Ishikawa (cell line): ENCODE measurements around the gene C3orf85.

Experiments used
- CEBPB ChIP-seq: IDR thresholded peaks from 2 replicates; pipeline ENCODE4 v1.6.1; 2012
- CREB1 ChIP-seq: IDR thresholded peaks from 2 replicates; pipeline ENCODE4 v1.6.1; 2012; ENCODE audit warnings: low read depth
- EGR1 ChIP-seq: IDR thresholded peaks from 2 replicates; pipeline ENCODE4 v1.6.1; 2012
- EP300 ChIP-seq: IDR thresholded peaks from 2 replicates; pipeline ENCODE4 v1.6.1; 2012; ENCODE audit warnings: borderline replicate concordance
- FOXM1 ChIP-seq: IDR thresholded peaks from 2 replicates; pipeline ENCODE4 v1.6.1; 2012; ENCODE audit warnings: low read depth, borderline replicate concordance
- MAX ChIP-seq: IDR thresholded peaks from 2 replicates; pipeline ENCODE4 v1.6.1; 2012
- NFIC ChIP-seq: IDR thresholded peaks from 2 replicates; pipeline ENCODE4 v1.6.1; 2012
- RAD21 ChIP-seq: IDR thresholded peaks from 2 replicates; pipeline ENCODE4 v1.6.1; 2012; ENCODE audit warnings: low read depth
- TAF1 ChIP-seq: IDR thresholded peaks from 2 replicates; pipeline ENCODE4 v1.6.1; 2012; ENCODE audit warnings: low read depth, mild to moderate bottlenecking
- TCF12 ChIP-seq: IDR thresholded peaks from 2 replicates; pipeline ENCODE4 v1.6.1; 2012; ENCODE audit warnings: low read depth
- TEAD4 ChIP-seq: IDR thresholded peaks from 2 replicates; pipeline ENCODE4 v1.6.1; 2012
- USF1 ChIP-seq: IDR thresholded peaks from 2 replicates; pipeline ENCODE4 v1.6.1; 2012
- YY1 ChIP-seq: IDR thresholded peaks from 2 replicates; pipeline ENCODE4 v1.6.1; 2012; ENCODE audit warnings: low read depth
- ZBTB7A ChIP-seq: IDR thresholded peaks from 2 replicates; pipeline ENCODE4 v1.6.1; 2012; ENCODE audit warnings: low read depth
- TF ChIP-seq, protein P1 (sequence below): IDR thresholded peaks from 2 replicates; pipeline ENCODE4 v1.6.1; 2012; ENCODE audit warnings: low read depth, mild to moderate bottlenecking

The C3orf85 gene

GRCh38 chr3:109122690-109123089, 13.8 kb upstream of the C3orf85 start:
- no peak for TF ChIP-seq TCF12
- no peak for TF ChIP-seq NFIC

GRCh38 chr3:109125902-109126301, 10.6 kb upstream of the C3orf85 start:
- no peak for TF ChIP-seq TAF1
- TF ChIP-seq EP300 = no peak
- TF ChIP-seq YY1 = no peak
- no peak for TF ChIP-seq RAD21
- no peak for TF ChIP-seq TEAD4
- TF ChIP-seq, protein P1, sequence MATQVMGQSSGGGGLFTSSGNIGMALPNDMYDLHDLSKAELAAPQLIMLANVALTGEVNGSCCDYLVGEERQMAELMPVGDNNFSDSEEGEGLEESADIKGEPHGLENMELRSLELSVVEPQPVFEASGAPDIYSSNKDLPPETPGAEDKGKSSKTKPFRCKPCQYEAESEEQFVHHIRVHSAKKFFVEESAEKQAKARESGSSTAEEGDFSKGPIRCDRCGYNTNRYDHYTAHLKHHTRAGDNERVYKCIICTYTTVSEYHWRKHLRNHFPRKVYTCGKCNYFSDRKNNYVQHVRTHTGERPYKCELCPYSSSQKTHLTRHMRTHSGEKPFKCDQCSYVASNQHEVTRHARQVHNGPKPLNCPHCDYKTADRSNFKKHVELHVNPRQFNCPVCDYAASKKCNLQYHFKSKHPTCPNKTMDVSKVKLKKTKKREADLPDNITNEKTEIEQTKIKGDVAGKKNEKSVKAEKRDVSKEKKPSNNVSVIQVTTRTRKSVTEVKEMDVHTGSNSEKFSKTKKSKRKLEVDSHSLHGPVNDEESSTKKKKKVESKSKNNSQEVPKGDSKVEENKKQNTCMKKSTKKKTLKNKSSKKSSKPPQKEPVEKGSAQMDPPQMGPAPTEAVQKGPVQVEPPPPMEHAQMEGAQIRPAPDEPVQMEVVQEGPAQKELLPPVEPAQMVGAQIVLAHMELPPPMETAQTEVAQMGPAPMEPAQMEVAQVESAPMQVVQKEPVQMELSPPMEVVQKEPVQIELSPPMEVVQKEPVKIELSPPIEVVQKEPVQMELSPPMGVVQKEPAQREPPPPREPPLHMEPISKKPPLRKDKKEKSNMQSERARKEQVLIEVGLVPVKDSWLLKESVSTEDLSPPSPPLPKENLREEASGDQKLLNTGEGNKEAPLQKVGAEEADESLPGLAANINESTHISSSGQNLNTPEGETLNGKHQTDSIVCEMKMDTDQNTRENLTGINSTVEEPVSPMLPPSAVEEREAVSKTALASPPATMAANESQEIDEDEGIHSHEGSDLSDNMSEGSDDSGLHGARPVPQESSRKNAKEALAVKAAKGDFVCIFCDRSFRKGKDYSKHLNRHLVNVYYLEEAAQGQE = no peak
- TF ChIP-seq USF1 = no peak
- no peak for TF ChIP-seq MAX
- no peak for TF ChIP-seq EGR1
- TF ChIP-seq TCF12 = no peak
- TF ChIP-seq ZBTB7A = no peak

DNA sequence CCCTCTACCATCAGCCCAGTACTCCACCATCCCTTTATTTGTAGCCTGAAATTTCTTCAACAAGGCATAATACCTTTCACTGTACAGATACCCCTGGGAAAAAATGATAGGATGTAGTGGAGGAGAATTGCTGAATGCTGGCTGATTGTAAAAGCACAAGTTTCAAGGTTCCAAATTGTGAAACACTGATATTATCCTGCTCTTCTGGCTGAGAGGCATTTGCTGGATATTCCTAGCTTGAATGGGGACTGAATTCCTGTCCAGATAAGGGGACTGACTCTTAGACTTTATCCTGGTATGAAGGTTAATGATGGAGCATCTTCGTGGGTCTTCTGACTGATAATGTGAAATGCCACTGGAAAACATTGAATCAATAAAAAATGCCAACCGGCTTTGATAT, 9.0 kb upstream of the C3orf85 start:
- TF ChIP-seq TCF12 = no peak
- no peak for TF ChIP-seq FOXM1
- no peak for TF ChIP-seq CEBPB
- no peak for TF ChIP-seq ZBTB7A
- no peak for TF ChIP-seq MAX
- TF ChIP-seq YY1 = no peak
- TF ChIP-seq EGR1 = no peak
- TF ChIP-seq, protein P1 = no peak
- TF ChIP-seq TAF1 = no peak
- TF ChIP-seq CREB1 = no peak
- no peak for TF ChIP-seq TEAD4
- no peak for TF ChIP-seq USF1
- no peak for TF ChIP-seq EP300
- no peak for TF ChIP-seq NFIC

GRCh38 chr3:109131276-109131675, 5.2 kb upstream of the C3orf85 start:
- TF ChIP-seq USF1 (no peak), TEAD4 (no peak), EP300 (no peak), RAD21 (no peak), TCF12 (no peak), NFIC (no peak)

DNA sequence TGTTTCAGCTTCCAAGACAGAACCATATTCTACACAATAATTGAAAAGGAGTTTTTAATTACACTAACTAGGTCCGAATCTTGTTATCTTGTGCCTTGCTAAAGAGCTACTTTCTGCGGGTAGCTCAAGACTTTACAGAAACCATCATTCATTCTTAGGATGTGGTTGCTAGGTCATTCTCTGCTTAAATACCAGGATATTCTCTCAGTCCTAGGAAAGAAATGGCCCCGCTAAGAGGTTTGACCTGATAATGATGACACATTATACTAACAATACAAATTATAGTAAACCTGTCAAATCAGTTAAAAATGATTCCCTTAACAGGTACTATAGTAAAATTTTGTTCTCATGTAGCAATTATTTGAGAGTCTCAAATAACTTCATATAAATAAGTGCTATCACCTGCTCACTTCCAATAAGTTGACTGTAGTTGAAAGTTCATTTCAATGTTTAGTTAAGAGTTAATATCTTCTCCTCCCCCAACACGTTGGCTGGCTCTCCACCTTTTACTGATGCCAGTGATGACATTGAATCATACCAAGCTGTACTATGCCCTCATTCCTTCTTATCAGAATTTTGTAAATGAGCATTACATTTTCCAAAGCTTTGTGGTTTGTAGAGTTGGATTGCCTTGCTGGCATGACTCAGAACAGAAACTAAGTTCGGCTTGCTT, 3.6 kb upstream of the C3orf85 start:
- no peak for TF ChIP-seq TAF1
- TF ChIP-seq CEBPB = no peak
- TF ChIP-seq YY1 = no peak
- no peak for TF ChIP-seq MAX

DNA sequence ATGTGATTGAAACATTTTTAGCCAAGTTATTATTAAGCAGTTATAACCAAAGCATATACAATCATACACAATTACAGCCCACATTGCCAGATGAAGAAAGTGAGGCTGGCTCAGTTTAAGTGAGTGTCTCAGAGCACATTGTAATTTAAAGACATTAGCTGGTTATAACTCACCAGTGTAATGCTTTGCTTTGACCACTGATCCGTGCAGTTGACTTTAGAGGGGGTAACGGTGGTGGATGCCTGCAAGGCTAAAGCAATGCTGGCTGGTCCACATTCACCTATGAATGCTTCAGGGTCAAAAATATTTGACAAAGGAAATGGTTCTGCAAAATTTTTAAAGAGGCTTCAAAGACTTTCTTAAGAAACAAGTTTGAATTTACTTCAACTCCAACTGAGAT, 1.2 kb downstream of the C3orf85 start:
- TF ChIP-seq YY1 = no peak
- TF ChIP-seq FOXM1 = no peak
- TF ChIP-seq TEAD4 = no peak
- no peak for TF ChIP-seq EGR1
- no peak for TF ChIP-seq USF1
- TF ChIP-seq CEBPB = no peak
- TF ChIP-seq TCF12 = no peak
- TF ChIP-seq, protein P1 = no peak
